ENCODE data around the gene SSX2IP.

DNA sequence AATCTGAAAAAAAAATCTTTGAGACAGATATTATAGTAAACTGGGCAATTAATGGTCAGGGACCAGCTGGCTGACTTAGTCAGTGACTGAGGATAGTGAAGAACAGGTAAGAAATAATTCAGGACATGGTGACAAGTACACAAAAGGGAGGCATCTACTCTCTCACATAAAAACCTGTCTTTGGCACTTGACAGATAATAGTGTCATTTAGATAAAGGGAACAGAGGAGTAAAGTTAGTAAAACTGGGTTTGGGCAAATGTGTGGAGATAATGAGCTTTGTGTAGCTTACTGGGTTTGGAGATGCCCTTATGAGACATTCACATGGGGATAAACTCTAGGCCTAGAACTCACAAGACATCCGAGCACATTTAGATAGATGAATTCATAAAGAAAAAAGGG, 4.0 kb downstream of the SSX2IP start:
- TF ChIP-seq, protein P1, sequence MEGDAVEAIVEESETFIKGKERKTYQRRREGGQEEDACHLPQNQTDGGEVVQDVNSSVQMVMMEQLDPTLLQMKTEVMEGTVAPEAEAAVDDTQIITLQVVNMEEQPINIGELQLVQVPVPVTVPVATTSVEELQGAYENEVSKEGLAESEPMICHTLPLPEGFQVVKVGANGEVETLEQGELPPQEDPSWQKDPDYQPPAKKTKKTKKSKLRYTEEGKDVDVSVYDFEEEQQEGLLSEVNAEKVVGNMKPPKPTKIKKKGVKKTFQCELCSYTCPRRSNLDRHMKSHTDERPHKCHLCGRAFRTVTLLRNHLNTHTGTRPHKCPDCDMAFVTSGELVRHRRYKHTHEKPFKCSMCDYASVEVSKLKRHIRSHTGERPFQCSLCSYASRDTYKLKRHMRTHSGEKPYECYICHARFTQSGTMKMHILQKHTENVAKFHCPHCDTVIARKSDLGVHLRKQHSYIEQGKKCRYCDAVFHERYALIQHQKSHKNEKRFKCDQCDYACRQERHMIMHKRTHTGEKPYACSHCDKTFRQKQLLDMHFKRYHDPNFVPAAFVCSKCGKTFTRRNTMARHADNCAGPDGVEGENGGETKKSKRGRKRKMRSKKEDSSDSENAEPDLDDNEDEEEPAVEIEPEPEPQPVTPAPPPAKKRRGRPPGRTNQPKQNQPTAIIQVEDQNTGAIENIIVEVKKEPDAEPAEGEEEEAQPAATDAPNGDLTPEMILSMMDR (IDR thresholded peaks at IDR 0.05), result no peak
- no peak for TF ChIP-seq POLR2A (IDR thresholded peaks at IDR 0.05)

Measured in uterus (tissue), 2 donors.